NCI-H774 (cell line): ENCODE results near the gene MLEC.

ENCODE experiments used
- DNase-seq: peaks from one replicate; lab custom pipeline; 2025; lab: John Stamatoyannopoulos, UW

Gene MLEC

DNA sequence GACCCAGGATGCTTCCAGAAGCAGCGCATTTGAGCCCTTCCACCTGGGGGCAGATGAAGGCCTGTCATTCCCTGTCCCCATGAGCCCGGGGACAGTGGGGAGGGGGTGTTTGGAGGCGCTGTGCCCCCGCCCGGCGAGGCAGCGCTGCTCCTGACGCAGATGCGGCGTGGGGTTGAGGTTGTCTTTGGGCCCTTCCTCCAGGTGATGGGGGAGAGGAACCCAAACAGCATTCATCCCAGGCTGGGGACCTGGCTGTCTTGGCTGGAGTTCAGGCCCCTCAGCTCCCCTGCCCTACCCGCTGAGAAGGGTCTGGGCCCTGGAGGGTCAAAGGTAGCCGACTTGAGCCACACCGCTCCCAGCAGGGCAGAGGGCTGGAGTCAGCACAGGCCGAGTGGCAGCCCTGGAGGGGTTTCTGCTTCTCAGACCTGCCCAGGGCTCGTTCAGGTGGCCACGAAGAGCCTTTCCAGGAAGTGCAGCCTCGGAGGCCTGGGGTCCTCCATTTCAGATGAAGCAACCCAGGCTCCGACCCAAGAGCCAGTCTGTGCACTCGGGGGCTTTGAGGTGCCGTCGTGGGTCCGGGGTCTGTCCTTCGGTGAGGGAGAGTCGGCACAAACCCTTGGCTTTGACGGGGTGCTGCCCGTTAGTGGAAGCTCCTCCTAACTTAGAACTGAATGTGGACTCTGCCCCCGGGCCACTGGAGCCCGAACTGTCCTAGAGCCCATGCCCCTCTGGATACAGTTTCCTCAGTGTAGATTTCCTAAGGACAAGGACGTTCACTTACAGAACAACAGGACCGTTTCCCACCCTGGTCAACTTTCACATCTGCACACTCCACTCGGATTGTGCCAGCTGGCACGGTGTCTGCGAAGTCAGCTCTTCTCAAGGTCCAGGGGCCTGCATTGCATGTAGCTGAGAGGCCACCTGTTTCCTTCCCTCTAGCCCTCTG lies 54.8 kb downstream of the MLEC start:
- no peak for DNase-seq

DNA sequence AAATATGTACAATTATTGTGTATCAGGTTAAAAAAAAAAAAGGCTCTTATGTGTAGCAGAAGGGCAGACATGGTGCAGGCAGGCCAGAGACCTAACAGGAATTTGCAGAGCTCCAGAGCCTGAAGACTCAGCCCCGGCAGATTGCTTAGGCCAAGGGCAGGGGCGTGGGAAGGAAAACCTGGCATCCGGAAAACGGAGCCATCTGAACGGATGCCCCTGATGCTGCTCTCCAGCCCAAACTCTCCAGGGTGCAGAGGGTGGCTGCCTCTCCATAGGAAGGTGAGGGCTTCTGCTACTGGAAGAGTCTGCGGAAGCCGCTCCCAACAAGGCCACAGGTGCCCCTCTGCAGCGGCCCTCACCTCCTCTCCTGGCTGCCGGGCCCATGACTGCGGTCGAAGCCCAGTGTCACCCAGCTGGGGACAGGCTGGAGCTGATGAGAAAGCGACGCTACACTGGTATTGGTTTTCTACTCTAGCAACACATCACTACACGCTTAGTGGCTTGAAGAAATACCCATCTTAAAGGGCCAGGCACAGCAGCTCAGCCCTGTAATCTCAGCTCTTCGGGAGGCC lies 58.1 kb downstream of the MLEC start:
- no peak for DNase-seq

DNA sequence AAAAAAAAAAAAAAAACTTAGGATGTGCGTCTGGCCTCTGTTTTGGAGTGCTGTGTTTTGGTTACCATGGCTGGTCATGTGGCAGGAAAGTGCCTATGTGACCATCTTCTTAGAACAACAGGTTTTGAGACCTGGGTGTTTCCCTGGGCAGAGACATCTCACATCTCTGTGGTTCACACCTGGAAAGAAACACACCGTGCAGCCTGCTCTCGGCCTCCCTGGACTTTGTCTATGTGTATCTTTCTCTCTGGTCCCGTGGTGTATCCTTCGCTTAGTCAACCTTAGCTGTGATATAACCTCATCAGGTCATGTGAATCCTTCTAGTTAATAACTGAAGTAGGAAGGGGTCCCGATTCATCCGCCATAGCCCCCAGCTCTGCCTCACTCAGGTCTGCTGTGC lies 61.3 kb downstream of the MLEC start:
- no peak for DNase-seq

DNA sequence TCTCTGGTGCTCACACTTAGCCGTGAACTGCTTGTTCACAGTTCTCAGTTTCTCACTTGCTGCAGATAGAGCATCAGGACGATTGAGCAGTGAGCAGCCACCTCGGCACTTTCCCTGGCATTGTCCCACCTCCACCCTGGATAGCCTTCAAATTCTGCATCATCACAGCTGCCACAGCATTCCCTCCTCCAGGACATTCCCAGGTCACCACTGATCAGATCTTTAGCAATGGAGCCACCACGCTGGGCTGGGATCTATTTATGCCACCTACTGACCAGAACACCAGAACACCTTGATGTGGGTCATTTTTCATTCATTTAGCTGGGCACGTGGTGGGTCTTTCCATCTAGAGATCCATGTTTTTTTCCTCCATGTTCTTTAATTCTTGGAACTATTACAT lies 62.3 kb downstream of the MLEC start:
- DNase-seq: no peak

DNA sequence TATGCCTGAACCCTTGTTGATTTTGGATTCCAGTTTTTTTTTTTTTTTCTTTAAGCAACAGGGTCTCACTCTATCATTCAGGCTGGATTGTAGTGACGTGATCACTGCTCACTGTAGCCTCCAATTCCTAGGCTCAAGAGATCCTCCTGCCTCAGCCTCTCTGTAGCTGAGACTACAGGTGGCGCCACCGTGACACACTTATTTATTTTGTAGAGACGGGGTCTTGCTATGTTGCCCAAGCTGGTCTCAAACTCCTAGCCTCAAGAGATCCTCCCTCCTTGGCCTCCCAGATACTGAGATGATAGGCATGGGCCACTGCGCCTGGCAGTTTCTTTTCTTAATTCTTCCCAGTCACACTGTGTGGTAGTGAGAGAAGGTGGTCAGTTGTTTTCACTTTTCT lies 63.9 kb downstream of the MLEC start:
- DNase-seq: no peak

DNA sequence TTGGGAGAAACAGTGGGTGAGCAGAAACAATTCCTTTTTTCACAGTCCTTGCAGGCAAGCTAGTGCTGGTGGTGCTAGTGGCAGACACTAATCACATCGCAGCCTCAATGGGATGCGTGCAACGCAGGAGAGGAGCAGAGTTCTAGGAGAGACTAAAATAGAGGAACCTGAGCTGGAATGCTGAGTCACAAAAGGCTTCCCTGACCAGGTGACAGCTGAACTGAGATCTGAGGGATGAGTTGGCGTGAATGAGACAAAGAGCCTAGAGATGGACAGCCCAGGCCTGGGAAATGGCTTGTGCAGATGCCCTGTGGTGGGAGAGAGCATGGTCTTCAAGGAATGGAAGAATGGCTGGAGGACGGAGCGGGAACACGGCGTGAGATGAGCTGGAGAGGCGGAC lies 64.4 kb downstream of the MLEC start:
- DNase-seq: no peak
